Stomach smooth muscle (tissue), 2 donors: Measurements from ENCODE around the gene TEX13B.
"Not testable (repeated sequence)": the region's sequence is repeated elsewhere in the genome, so short reads cannot be mapped to it uniquely, and the experiment has no call there.

ENCODE experiments used
- H3K27ac ChIP-seq: one replicate; pipeline ENCODE4 v1.7.0; 2013; ENCODE audit warnings: mild to moderate bottlenecking, low read length, inconsistent platforms
- H3K27me3 ChIP-seq, 2 donors: one replicate each; pipeline ENCODE4 v1.7.0; 2013; ENCODE audit warnings: low read length in 2 of 2; ENCODE audit not compliant: insufficient read depth in 2 of 2, control insufficient read depth in 1 of 2
- H3K36me3 ChIP-seq, 2 donors: one replicate each; pipeline ENCODE4 v1.7.0; 2013; ENCODE audit warnings: low read length in 2 of 2; ENCODE audit not compliant: control insufficient read depth in 2 of 2, insufficient read depth in 2 of 2
- H3K4me1 ChIP-seq: one replicate; pipeline ENCODE4 v1.7.0; 2013; ENCODE audit warnings: low read length; ENCODE audit not compliant: control insufficient read depth, insufficient read depth
- H3K4me3 ChIP-seq, 2 donors: one replicate each; pipeline ENCODE4 v1.7.0; 2013; ENCODE audit warnings: low read length in 2 of 2
- H3K9ac ChIP-seq, 2 donors: one replicate each; pipeline ENCODE4 v1.7.0; 2013; ENCODE audit warnings: low read length in 2 of 2, mild to moderate bottlenecking in 1 of 2
- H3K9me3 ChIP-seq, 2 donors: one replicate each; pipeline ENCODE4 v1.7.0; 2013; ENCODE audit warnings: low read length in 2 of 2; ENCODE audit not compliant: control insufficient read depth in 2 of 2
- donor health status: healthy.
- donor health status: Pancreatic carcinoma.

TEX13B gene

GRCh38 chrX:108001218-108001814, 19.1 kb upstream of the TEX13B start:
- Histone ChIP-seq H3K9me3 (no peaks in the 10 kb centered on the region), H3K9ac (no peak overlapping the region), H3K36me3 (no peaks in the 10 kb centered on the region), H3K27me3 (peaks cover 0 to 9% of the 10 kb centered on the region in 2 donors), H3K27ac (no peak overlapping the region), H3K4me3 (no peak overlapping the region), H3K4me1 (no peaks in the 10 kb centered on the region)

- peaks cover 0 to 11% of the 10 kb centered on the region in 2 donors for H3K27me3 ChIP-seq
- H3K9ac ChIP-seq, result no peak overlapping the region
- H3K27ac ChIP-seq, result no peak overlapping the region
Observed at GRCh38 chrX:108000751-108001150, 18.6 kb upstream of the TEX13B start.

GRCh38 chrX:107996124-107996523, 14.0 kb upstream of the TEX13B start:
- H3K9me3 ChIP-seq, result no peaks in the 10 kb centered on the region
- no peaks in the 10 kb centered on the region for H3K4me1 ChIP-seq
- H3K27ac ChIP-seq, result no peak overlapping the region
- no peak overlapping the region for H3K9ac ChIP-seq
- peaks cover 0 to 17% of the 10 kb centered on the region in 2 donors for H3K27me3 ChIP-seq
- H3K36me3 ChIP-seq, result no peaks in the 10 kb centered on the region
- H3K4me3 ChIP-seq, result no peak overlapping the region

More at GRCh38 chrX:108000751-108001150, 18.6 kb upstream of the TEX13B start:
- Histone ChIP-seq H3K36me3 (no peaks in the 10 kb centered on the region), H3K4me1 (no peaks in the 10 kb centered on the region), H3K4me3 (no peak overlapping the region), H3K9me3 (no peaks in the 10 kb centered on the region)

GRCh38 chrX:107985033-107985432, 2.9 kb upstream of the TEX13B start:
- H3K9ac ChIP-seq, result no peak overlapping the region
- H3K4me1 ChIP-seq, result no peaks in the 10 kb centered on the region
- H3K9me3 ChIP-seq, result no peaks in the 10 kb centered on the region
- no peak overlapping the region for H3K4me3 ChIP-seq
- no peak overlapping the region for H3K27ac ChIP-seq
- peaks cover 0 to 2% of the 10 kb centered on the region in 2 donors for H3K27me3 ChIP-seq
- H3K36me3 ChIP-seq, result no peaks in the 10 kb centered on the region

GRCh38 chrX:107979534-107979933, 2.6 kb downstream of the TEX13B start:
- H3K4me3 ChIP-seq, result no peak overlapping the region
- H3K27ac ChIP-seq, result no peak overlapping the region
- no peaks in the 10 kb centered on the region for H3K9me3 ChIP-seq
- H3K27me3 ChIP-seq, result peaks cover 0 to 10% of the 10 kb centered on the region in 2 donors
- no peaks in the 10 kb centered on the region for H3K36me3 ChIP-seq
- H3K4me1 ChIP-seq, result no peaks in the 10 kb centered on the region
- no peak overlapping the region for H3K9ac ChIP-seq

GRCh38 chrX:107978707-107979307, 3.4 kb downstream of the TEX13B start:
- Histone ChIP-seq H3K27me3 (peaks cover 0 to 10% of the 10 kb centered on the region in 2 donors), H3K9me3 (no peaks in the 10 kb centered on the region), H3K36me3 (no peaks in the 10 kb centered on the region), H3K9ac (no peak overlapping the region), H3K4me3 (no peak overlapping the region), H3K4me1 (no peaks in the 10 kb centered on the region), H3K27ac (no peak overlapping the region)

GRCh38 chrX:107978071-107978470, 4.1 kb downstream of the TEX13B start:
- Histone ChIP-seq H3K36me3 (no peaks in the 10 kb centered on the region), H3K9ac (no peak overlapping the region), H3K4me3 (no peak overlapping the region), H3K4me1 (no peaks in the 10 kb centered on the region), H3K27me3 (peaks cover 0 to 10% of the 10 kb centered on the region in 2 donors), H3K27ac (no peak overlapping the region), H3K9me3 (no peaks in the 10 kb centered on the region)

- Histone ChIP-seq H3K9ac (no peak overlapping the region), H3K27me3 (peaks cover 0 to 2% of the 10 kb centered on the region in 2 donors), H3K27ac (no peak overlapping the region), H3K4me3 (no peak overlapping the region), H3K36me3 (no peaks in the 10 kb centered on the region), H3K9me3 (peaks cover 0 to 4% of the 10 kb centered on the region in 2 donors), H3K4me1 (no peaks in the 10 kb centered on the region)
Observed at GRCh38 chrX:107971636-107972035, 10.5 kb downstream of the TEX13B start.

- no peaks in the 10 kb centered on the region for H3K36me3 ChIP-seq
- no peak overlapping the region for H3K4me3 ChIP-seq
- H3K27me3 ChIP-seq, result peaks cover 0 to 2% of the 10 kb centered on the region in 2 donors
- H3K27ac ChIP-seq, result no peak overlapping the region
- H3K4me1 ChIP-seq, result no peaks in the 10 kb centered on the region
- H3K9ac ChIP-seq, result no peak overlapping the region
- H3K9me3 ChIP-seq, result peaks cover 0 to 4% of the 10 kb centered on the region in 2 donors
Observed at GRCh38 chrX:107970073-107970472, 12.1 kb downstream of the TEX13B start.

GRCh38 chrX:107968623-107969022, 13.5 kb downstream of the TEX13B start:
- Histone ChIP-seq H3K9me3 (peaks cover 0 to 4% of the 10 kb centered on the region in 2 donors), H3K36me3 (no peaks in the 10 kb centered on the region), H3K9ac (no peak overlapping the region), H3K4me1 (no peaks in the 10 kb centered on the region), H3K27ac (no peak overlapping the region), H3K27me3 (peaks cover 0 to 2% of the 10 kb centered on the region in 2 donors), H3K4me3 (no peak overlapping the region)

- not testable (repeated sequence) for H3K4me3 ChIP-seq, H3K27me3 ChIP-seq, H3K9ac ChIP-seq, H3K27ac ChIP-seq, H3K36me3 ChIP-seq, H3K9me3 ChIP-seq, H3K4me1 ChIP-seq
Observed at GRCh38 chrX:107955337-107955736, 26.8 kb downstream of the TEX13B start.
